ENCODE measurements around the gene YPEL2. TPM values are rescaled to one million over a fixed set of nuclear protein-coding genes. Genes with fewer than 3 reads are reported as not detected.

The YPEL2 gene
- total RNA-seq, 4 donors from 2014 or later, result 16.5 to 24.1 (median 21.8) TPM

DNA sequence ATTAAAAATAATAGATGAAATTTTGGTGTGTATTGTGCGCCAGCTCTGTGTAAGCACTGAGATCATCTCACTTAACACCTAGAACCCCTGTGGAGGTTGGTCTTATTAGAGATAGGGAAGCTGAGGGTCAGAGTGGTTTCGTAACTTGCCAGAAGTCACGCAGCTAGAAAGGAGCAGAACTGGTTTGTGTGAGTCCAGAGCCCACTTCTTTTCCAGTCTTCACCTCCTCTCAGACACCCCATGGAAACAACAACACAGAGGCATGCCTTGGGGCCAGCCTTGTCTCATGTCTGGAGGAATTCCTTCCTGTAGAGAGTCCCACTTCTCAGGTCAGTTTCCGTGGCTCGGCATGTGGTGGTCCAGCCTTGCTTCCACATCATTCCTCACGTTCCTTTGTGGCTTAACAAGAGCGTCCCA, 16.5 kb downstream of the YPEL2 start:
- DNase-seq, result no peak
- Histone ChIP-seq H3K4me1 (peaks cover 0 to 35% (median 0%) of the 10 kb centered on the region in 4 donors), H3K27me3 (no peaks in the 10 kb centered on the region), H3K9me3 (no peaks in the 10 kb centered on the region), H3K36me3 (no peaks in the 10 kb centered on the region), H3K27ac (no peak overlapping the region), H3K4me3 (no peak overlapping the region)
- TF ChIP-seq, protein P1, sequence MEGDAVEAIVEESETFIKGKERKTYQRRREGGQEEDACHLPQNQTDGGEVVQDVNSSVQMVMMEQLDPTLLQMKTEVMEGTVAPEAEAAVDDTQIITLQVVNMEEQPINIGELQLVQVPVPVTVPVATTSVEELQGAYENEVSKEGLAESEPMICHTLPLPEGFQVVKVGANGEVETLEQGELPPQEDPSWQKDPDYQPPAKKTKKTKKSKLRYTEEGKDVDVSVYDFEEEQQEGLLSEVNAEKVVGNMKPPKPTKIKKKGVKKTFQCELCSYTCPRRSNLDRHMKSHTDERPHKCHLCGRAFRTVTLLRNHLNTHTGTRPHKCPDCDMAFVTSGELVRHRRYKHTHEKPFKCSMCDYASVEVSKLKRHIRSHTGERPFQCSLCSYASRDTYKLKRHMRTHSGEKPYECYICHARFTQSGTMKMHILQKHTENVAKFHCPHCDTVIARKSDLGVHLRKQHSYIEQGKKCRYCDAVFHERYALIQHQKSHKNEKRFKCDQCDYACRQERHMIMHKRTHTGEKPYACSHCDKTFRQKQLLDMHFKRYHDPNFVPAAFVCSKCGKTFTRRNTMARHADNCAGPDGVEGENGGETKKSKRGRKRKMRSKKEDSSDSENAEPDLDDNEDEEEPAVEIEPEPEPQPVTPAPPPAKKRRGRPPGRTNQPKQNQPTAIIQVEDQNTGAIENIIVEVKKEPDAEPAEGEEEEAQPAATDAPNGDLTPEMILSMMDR (IDR thresholded peaks at IDR 0.05), result no peak
- no peak for TF ChIP-seq POLR2A (IDR thresholded peaks at IDR 0.05)

DNA sequence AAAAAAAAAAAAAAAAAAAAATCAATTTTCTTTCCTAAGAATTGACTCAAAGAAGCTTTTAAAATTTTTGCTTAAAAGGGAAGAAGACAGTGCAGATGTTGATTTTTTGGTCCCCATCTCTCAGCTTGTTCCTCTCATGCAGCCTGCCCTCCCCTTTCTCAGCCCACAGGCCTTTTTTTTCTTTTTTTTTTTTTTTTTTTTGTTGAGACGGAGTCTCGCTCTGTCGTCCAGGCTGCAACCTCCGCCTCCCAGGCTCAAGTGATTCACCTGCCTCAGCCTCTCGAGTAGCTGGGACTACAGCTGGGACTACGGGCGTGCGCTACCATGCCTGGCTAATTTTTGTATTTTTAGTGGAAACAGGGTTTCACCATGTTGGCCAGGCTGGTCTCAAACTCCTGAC, 17.7 kb downstream of the YPEL2 start:
- Histone ChIP-seq H3K27me3 (no peaks in the 10 kb centered on the region), H3K4me3 (no peak overlapping the region), H3K4me1 (peaks cover 0 to 41% (median 3%) of the 10 kb centered on the region in 4 donors), H3K9me3 (no peaks in the 10 kb centered on the region), H3K27ac (no peak overlapping the region), H3K36me3 (peaks cover 0 to 12% (median 0%) of the 10 kb centered on the region in 3 donors)
- TF ChIP-seq, protein P1 (IDR thresholded peaks at IDR 0.05), result no peak
- TF ChIP-seq POLR2A (IDR thresholded peaks at IDR 0.05), result no peak
- no peak for DNase-seq

DNA sequence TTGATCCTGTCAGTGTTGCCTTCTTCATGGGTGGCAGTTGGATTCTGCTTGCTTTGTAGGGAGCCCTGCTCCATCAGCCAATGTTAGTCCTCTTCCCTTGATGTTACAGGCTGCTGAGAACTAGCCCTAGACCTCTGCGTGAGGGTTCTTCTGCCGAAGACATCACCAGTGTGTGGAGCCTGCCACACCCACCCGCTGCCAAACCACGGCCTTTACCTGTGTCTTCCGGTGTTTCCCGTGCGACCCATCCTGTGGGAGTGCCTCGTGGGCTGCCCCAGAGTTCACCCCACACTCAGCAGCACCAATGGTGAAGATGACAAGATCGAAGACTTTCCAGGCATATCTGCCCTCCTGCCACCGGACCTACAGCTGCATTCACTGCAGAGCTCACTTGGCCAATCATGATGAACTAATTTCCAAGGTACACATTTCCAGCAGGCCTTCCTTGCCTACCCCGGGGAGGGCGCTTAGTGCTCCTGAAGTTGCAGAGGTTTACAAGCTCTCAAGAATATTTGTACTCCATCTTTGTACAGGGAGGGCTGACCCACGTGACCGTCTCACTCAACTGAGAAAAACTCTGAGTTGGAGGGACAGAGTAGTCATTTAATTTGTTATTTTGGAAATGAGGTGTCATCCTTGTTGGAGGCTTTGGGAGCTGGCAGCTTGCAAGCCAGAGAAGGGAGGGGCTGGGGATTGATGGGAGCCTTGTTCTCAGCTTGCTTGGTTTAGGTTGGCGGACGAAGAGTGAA, 21.8 kb downstream of the YPEL2 start:
- TF ChIP-seq POLR2A (IDR thresholded peaks at IDR 0.05), result no peak
- TF ChIP-seq, protein P1 (IDR thresholded peaks at IDR 0.05), result no peak
- no peaks in the 10 kb centered on the region for H3K9me3 ChIP-seq
- no peak overlapping the region for H3K27ac ChIP-seq
- peaks cover 0 to 38% (median 5%) of the 10 kb centered on the region in 4 donors for H3K4me1 ChIP-seq
- peaks cover 0 to 34% (median 0%) of the 10 kb centered on the region in 3 donors for H3K36me3 ChIP-seq
- no peak for DNase-seq
- H3K27me3 ChIP-seq, result no peaks in the 10 kb centered on the region
- H3K4me3 ChIP-seq, result no peak overlapping the region

DNA sequence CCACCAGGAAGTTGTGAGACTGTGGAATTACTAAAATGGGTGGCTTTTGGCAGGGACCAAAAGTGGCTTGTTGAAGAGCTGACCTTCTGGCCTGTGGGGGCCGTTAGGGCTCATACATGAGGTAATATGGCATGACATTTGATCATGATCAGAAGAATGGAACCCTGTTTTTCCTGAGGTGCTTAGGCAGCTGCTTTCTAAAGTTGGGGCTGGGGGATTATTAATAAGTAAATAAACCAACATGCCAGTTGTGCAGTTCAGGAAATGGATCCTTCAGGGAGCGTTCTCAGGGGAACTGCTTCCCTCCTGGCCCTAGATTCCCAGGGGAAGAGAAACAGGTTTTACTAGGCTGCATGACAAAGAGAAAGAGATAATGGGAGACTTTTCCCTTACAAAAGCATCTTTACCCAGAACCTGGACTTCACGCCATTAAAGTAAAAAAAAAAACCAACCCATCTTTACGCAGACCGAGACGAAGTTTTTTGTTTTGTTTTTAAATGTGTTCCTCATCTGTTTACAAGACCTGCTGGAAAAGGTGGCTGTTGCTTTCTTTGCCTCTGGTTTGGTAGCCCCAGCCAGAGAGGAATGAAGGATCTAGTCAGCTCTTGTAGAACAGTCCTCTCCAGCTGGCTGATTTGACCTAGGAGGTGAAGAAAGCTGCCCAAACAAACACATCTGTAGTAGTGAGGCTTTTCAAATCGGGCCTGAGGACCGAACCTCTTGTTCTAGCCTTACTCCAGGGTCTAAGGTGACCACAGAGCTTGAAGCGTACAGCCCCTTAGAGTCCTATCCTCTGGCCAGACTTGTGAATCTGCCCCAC, 22.7 kb downstream of the YPEL2 start:
- H3K27ac ChIP-seq, result no peak overlapping the region
- DNase-seq, result no peak
- H3K4me1 ChIP-seq, result peaks cover 0 to 38% (median 5%) of the 10 kb centered on the region in 4 donors
- H3K27me3 ChIP-seq, result no peaks in the 10 kb centered on the region
- no peak overlapping the region for H3K4me3 ChIP-seq
- H3K36me3 ChIP-seq, result peaks cover 0 to 34% (median 0%) of the 10 kb centered on the region in 3 donors
- no peak for TF ChIP-seq POLR2A (IDR thresholded peaks at IDR 0.05)
- TF ChIP-seq, protein P1 (IDR thresholded peaks at IDR 0.05), result no peak
- H3K9me3 ChIP-seq, result no peaks in the 10 kb centered on the region

DNA sequence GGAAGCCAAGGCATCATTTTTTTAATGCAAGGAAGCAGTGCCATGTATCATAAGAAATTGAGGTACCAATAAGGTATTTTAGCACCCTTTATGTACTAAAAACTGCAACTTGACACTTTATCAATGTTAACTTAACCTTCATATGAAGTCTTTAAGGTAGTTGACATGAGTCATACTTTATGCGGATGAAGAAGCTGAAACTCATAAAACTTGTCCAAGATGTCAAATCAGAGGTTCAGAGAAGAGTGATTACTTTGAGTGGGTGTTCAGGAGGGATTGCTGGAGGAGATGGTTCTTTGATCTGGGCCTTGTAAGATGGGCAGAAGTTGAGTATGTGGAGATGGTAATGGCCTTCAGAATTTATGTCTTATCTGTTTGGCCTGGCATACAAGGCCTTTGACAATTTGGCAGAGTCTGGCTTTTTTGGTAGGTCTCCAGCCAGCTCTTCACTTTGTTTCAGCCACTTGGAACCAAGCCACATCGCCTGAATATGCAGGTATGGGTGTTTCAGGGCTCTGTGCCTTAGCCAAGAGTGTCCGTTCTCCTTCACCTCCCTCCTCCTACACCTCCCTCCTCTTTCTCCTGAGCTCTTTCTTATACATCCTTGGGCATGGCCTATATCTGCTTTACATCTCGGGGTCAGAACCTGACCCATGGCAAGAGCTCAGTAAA, 23.7 kb downstream of the YPEL2 start:
- Histone ChIP-seq H3K27me3 (no peaks in the 10 kb centered on the region), H3K4me3 (no peak overlapping the region), H3K9me3 (no peaks in the 10 kb centered on the region), H3K4me1 (peaks cover 0 to 32% (median 7%) of the 10 kb centered on the region in 4 donors), H3K27ac (no peak overlapping the region), H3K36me3 (peaks cover 0 to 39% (median 0%) of the 10 kb centered on the region in 3 donors)
- no peak for TF ChIP-seq POLR2A (IDR thresholded peaks at IDR 0.05)
- TF ChIP-seq, protein P1 (IDR thresholded peaks at IDR 0.05), result no peak
- DNase-seq, result no peak

Measured in Peyer's patch (tissue), 4 donors.